ENCODE measurements around the gene XPNPEP2.

The XPNPEP2 gene

DNA sequence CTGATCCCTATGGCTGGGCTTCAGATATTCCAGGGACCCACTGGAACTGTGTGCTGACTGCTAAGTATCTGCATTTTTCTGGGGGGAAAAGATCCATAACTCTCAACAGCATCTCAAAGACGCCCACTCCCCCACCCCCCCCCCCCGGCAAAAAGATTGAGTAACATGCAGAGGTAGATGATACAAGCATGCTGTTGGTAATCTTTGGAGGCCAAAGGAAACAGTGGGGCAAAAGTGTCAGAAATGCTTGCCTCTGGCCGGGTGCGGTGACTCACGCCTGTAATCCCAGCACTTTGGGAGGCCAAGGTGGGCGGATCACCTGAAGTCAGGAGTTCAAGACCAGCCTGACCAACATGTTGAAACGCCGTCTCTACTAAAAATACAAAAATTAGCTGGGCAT lies 12.2 kb downstream of the XPNPEP2 start:
- FAIRE-seq = no peak

DNA sequence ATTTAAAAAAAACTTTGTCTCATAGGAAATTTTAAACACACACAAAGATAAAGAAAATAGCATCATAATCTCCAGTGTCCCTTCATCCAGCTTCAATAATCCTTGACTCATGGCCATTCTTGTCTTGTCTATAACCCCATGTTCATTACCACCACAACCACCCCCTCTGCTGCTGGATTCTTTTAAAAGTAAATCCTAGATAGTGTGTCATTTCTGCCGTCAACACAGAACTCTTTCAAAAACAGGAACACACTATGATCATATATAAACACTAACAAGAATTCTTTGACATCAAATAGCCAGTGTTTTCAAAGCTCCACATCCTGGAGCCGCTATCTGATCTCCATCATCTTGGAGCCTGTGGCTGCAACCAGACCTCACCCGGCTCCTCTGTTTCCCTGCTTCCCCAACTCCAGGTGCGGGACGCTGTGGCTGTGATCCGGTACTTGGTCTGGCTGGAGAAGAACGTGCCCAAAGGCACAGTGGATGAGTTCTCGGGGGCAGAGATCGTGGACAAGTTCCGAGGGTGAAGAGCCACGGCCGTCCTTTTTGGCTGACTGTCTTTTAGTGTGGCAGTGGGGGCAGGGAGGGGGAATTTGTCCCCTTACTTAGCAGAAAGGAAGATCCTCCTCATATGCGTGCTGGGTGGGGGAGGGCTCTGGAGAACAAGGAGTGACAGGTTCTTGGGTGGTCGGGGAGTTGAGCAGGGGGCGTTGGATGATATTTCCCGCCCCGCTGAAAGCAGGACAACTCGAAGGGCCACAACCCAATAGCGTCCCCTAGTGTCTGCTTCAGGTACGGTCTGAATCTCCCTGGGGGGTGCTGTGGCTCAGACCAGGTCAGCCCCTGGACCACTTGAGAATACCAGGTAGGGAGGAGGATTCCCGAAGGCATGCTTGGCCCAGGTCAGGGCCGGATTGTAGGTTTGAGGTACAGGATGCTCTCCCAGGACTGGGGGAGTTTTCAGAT lies 15.6 kb downstream of the XPNPEP2 start:
- no peak for FAIRE-seq

DNA sequence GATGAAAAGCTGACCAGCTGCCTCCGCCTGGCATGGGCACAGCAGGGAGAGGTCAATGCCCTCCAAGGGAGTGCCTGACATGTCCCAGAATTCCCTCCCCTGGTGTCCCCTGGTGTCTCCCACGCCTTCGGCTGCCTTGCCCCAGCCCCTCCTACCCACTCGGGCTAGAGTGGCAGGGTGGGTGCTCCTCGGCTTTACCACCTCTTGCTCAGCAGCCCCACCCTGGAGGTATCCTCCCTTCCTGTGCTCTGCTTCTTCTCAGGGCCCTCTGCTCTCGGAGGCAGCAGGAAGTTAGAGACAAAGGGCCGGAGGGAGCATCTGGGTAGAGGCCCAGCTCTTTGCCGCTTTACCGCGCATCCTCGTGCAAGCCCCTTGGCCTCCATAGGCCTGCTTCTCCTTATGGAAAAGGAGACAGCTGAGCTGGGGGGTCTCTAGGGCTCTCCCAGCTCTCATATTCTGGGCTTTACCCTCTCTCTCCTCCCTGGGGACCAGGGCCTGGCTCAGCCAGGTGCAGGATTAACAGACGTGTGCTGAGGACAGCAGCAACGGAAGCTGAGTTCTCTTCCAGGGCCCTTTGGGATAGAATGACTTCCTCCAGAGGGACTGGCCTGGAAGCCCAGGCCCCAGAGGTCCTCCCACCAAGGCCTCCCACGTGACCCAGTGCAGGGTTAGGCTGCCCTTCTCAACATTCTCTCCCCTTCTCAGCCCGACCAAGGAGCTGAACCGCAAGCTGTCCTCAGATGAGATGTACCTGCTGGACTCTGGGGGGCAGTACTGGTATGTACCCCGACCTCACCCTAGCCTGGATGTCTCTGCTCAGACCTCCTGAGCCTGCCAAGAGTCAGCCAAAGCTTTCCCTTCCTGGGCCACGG lies 17.2 kb downstream of the XPNPEP2 start:
- FAIRE-seq = no peak

DNA sequence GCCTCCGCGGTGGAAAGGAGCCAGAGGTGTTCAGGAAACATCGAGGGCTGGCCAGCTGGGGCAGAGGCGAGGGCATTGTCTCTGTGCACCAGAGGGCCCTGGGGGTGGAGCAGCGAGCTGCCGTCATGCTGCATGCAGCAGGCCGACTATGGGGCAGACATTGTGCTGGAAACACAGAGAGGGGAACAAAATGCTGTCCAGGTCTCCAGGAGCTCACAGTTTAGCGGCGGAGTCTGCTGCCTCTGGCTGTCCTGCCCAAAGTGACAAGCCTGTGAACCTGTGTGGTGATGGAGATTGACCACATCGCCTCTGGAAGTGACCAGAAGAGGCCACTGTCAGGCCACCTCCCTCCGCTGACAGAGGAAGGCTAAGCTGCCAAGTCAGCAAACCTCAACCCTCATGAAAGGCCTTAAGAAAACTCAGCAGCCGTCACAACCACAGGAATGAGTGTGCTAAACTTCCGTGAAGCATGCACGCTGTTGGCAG lies 20.8 kb downstream of the XPNPEP2 start:
- no peak for FAIRE-seq

DNA sequence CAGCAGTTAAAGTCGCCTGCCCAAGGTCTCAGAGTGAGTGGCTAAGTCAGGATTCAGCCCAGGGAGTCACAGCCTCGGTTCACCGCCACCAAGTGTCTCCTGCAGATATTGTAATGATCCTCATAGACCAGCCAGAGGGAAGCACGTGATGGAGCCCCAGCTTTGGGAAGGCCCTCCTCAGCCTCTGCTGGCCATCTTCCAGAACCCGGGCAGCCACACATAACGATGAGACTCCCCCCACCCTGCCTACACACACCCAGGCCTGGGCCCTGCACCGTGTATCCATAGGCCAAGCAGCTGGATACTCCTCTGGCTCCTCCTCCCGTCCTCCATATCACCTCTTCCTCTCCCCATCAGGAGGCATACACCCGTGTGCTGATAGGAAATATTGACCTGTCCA lies 21.4 kb downstream of the XPNPEP2 start:
- no peak for FAIRE-seq

DNA sequence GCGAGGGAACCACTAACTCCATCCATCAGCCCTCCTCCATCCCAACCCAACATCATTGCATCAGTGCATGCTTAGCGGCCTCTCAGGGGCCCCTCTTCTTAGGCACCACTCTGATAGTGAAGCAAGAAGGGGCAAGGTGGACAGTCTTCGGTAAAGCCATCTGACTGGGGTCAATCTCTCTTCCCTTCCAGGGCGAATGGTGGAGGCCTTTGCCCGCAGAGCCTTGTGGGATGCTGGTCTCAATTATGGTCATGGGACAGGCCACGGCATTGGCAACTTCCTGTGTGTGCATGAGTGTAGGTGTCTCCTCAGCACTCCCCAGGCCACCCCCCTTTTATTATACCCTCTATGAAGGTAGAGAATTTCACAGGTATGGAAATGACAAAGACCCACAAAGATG lies 22.2 kb downstream of the XPNPEP2 start:
- no peak for FAIRE-seq

DNA sequence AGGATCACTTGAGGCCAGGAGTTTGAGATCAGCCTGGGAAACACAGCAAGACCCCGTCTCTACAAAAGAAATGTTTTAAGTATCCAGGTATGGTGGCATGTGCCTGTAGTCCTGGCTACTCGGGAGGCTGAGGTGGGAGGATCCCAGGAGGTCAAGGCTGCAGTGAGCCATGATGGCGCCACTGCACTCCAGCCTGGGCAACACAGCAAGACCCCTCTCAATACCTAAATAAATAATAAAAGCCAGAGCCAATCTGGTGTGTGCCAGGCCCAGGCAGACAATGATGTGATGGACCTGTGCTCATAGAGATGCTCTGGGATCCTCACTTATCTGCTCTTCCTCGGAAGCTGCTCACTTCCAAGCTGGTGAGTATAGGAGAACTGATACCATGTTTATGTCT lies 22.8 kb downstream of the XPNPEP2 start:
- no peak for FAIRE-seq

DNA sequence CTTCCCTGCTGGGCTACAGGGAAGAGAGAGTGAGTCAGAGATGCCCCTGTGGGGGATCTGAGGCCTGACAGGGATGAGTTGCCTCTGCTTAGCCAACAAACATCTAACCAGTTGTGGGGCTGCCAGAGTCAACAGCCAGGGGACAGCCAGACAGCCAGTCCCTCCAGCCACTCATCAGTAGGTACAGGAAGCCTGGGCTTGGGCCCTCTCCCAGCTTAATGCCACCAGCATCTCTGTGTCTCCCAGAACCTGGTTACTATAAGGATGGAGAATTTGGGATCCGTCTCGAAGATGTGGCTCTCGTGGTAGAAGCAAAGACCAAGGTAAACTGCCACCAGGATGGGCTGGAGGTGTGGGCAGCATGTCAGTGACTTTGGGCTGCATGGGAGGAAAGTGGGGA lies 23.7 kb downstream of the XPNPEP2 start:
- FAIRE-seq = no peak

DNA sequence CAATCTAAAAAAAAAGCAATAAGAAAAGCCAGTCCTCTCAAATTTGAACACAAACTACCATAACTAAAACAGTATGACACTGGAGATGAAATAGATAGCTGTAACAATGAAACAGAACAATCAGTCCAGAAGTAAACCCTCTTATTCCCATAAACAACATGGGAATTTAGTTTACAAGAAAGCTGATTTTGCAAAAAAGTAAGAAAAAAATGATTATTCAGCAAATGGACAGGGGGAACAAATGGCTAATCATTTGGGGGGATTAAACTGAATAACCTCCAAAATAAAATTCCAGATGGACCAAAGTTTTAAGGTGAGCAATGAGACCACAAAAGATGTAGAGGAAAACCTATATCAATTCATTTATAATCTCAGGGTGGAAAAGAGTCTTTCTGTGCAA lies 24.9 kb downstream of the XPNPEP2 start:
- no peak for FAIRE-seq

DNA sequence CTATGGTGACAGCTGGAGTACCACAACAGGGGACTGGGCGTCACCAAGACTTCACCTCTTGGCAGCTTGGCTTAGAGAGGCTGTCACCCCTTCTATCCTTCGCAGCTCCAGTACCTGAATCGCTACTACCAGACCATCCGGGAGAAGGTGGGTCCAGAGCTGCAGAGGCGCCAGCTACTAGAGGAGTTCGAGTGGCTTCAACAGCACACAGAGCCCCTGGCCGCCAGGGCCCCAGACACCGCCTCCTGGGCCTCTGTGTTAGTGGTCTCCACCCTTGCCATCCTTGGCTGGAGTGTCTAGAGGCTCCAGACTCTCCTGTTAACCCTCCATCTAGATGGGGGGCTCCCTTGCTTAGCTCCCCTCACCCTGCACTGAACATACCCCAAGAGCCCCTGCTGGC lies 29.4 kb downstream of the XPNPEP2 start:
- no peak for FAIRE-seq

DNA sequence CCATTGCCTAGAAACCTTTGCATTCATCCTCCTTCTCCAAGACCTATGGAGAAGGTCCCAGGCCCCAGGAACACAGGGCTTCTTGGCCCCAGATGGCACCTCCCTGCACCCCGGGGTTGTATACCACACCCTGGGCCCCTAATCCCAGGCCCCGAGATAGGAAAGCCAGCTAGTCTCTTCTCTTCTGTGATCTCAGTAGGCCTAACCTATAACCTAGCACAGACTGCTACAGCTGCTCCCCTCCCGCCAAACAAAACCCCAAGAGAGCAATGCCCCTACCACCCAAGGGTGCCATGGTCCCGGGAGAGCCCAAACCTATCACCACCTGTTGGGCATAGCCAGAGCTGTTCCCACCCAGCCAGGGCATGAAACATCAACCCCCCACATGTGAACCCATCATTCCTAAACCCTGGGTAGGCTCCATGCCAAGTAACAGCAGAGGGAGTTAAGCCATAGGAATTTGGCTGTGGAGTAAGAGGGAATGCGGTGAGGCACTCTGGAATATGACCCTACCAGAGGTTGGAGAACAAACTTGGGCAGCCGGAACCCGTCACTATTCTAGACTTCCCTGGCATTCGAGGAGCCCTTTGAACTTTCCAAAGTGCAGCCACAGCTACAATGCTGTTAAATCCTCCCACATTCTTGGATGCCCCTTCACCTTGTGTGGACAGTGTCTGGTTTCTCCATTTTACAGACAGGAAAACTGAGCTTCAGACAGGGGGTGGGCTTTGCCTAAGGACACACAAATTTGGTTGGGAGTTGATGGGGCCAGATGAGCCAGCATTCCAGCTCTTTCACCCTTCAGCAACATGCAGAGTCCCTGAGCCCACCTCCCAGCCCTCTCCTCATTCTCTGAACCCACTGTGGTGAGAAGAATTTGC lies 30.0 kb downstream of the XPNPEP2 start:
- no peak for FAIRE-seq

DNA sequence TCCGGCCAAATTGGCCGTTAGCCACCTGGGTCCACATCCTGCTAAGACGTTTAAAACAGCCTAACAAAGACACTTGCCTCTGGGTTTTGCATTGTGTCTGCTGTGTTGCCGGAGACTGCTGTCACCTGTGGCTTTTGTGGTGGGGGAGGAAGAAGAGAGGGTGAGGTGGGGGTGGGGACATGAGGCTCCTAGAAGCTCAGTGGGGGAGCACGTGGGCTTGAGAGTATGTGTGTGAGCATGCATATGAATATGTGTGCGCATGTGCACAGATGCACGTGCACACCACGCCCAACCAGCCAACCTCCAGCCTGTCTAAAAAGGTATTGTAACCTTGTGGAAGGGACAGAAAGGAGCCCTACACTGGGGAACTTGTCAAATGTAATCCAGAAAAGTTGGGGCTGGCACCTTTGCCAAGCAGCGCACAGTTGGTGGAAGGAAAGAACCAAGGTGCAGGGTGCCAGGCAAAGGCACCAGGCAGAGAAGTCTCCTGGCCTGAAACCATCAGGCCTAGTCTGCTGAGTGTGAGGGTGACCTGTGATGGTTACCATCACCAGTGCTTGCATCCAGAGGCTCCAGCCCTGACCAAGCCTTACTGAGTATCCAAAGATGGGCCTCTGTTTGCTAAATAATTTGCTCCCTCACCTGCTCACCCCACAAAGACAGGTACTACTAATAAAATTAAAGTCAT lies 30.8 kb downstream of the XPNPEP2 start:
- FAIRE-seq = no peak

DNA sequence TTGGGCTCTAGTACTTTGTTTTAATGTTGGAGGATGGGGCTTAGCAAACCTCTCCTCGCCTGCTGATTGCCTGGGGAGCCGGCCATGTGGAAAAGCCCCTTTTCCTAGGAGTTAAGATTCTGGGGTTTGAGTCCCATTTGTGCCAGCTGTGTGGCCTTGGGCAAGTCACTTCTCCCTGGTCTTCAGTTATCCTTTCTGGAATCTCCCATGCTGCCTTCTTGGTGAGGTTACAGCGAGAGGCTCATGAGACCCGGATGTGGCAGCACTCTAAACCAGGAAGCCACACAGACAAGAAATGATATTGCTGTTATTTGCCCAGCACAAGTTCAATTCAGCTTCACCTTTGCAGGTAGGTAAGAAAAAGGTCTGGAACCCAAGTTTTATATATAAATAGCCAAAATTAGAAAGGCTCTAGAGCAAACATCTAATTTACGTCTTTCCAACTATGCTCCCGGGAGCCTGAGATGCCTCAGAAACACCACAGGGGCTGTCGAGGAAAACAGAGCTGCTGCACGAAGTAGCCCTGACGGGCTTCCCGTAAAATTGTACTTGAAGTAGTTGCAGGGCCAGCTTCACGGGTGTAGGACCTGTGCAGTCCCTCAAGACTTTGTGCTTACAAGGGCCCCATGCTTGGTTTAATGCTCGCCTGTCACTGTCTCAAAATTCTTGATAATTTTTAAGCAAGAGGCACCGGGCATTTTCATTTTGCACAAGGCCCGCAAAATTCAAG lies 32.7 kb downstream of the XPNPEP2 start:
- no peak for FAIRE-seq

DNA sequence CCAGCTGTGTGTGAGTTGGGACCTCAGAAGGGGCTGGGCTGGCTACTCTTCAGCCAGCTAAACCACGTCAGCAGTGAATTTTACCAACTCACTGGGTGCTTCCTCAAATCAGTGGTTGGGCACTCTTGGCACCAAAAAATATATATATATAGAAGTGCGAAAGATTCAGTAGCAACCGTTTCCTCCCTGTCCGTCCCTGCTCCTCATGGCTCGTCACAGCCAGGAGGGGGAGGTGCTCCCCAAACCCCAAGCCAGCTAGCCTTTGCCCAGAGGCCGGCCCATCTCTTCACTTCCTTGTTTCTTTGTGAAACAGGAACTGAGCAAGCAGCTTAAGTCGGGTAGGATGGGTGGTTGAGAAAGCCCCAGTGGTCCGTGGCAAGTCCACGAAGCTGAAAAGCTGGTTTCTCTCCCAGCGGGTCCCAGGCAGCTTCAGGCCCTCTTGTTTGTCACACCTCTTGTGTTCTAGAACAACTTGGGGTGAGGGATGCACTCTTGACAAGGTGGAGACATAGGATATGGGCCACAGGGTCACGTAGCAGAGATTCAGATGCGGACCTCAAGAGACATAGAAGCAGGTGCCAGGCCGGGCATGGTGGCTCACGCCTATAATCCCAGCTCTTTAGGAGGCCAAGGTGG lies 34.1 kb downstream of the XPNPEP2 start:
- no peak for FAIRE-seq

DNA sequence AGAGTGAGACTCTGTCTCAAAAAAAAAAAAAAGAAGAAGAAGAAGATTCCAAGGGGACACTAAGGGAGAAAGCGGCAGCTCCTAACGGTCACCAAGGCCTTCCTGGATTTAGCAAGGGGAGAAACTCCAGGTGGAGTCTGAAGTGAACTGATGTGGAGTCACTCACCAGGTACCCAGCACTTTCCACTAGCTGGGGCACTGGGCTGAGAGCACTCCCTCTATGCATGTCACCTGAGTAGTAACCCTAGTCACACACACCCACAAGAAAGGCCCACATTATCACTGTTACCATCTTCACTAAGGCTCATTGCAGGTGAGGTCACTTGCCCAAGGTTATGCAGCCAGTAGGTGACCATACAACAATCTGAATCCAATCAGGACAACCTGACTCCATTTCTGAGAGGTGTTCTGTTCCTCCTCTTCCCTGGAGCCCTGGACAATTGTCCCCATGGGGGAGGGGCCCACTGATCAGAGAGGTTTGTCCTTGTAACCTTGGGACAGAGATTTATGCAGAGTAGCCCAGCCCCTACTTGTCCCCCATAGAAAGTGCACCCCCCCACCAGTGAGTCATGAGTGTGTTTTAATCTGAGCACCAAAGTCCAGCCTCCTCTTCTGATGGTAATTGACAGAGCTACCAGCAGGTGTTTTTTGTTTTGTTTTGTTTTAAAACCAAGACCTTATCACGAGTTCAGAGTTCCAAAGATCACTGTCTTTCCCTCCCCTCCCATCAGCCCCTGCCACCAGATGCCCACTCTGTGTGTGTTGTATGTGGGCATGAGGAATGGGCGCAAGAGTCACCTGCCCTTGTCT lies 35.1 kb downstream of the XPNPEP2 start:
- FAIRE-seq = no peak

DNA sequence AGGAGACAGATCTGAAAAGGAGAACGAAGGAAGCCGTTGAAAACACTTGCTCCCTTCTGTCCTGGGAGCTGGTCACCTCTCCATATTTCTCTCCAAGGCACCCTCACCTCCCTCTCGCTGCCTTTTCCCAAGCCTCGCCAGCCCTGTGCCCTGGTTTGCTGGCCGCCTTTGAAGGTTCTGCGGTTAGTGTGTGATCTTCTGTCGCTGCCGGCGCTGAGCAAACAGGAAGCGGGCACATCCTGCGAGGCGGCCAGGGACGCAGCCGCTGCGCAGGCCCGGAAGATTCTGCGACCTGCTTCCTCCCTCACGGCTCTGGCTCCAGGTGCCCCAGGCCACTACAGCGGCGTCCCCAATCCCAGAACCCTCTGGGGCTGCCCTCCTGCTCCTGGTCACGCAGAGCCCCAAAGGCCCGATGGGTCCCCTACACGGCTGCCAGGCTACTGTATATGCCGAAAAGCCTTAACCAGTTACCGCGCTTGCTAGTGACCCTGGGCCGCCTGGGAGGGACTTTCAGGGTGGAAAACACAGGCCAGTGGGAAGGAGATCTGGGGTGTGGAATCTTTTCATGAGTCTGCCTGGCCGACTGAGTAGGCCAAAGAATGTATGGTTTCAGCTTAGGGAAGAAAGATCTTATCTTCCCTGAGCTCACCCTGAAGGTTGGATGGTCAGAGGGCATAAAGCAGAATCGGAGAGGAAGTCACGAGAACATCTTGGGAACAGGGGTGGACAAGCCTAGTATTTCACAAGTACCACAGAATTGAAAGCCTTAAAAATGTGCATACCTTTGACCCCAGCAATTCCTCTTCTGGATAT lies 38.6 kb downstream of the XPNPEP2 start:
- FAIRE-seq = no peak

DNA sequence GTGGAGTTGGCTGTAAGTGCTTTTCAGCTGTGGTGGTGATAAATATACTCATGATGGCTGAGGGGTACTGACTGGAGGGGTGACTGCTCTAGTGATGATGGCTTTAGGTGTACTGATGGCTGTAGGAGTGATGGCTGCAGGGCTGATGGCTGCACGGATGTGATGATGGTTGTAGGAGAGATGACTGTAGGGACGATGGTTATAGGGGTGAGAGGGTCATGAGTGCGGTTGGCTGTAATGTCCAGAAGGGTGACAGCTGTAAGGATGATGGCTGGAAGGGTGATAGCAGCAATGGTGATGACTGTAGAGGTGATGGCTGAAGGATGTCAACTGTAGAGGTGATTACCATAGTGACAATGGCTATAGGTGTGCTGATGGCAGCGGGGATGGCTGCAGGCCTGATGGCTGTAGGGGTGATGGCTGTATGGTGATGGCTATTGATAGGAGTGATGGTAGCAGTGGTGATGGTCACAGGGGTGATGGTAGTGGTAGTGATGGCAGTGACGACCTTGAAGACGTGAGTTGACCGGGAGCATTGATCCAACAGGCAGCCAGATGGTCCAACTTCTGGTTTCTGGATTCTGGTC lies 40.4 kb downstream of the XPNPEP2 start:
- FAIRE-seq = no peak

DNA sequence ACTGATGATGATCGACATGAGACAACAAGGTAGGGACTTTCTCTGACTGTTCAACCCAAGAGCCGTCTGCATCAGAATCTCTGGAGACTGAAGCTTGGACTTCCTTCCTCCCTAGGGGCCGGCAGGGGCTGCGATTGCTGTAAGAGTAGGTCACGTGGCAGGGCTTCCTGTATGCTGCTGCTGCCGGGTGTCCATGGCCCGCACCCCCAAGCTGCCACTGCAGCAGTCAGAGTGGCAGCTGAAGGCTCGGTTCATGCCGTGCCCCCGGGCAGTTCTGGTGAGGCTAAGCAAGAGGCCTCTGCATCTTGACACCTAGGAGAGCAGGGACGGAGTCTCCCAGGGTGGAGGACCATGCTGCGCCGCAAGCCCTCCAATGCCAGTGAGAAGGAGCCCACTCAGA lies 41.0 kb downstream of the XPNPEP2 start, which contains the start of gene SASH3:
TSS of gene SASH3 (plus strand) at position 203 of the 400 bp plus-strand sequence. CDS start at position 352, 149 bp downstream.
- no peak for FAIRE-seq

All from TTC549 (cell line).